Liver (tissue), 9 donors: Measurements from ENCODE around the gene ANKRD33B. TPM values are rescaled to one million over a fixed set of nuclear protein-coding genes. Genes with fewer than 3 reads are reported as not detected.

Experiments
- DNase-seq: peaks from one replicate; pipeline ENCODE4 v3.0.0-alpha.2; 2017; ENCODE audit warnings: low spot score
- H3K27ac ChIP-seq, 2 donors: one replicate each; pipeline ENCODE4 v1.7.0; 2013; ENCODE audit warnings: inconsistent platforms in 2 of 2, low read length in 2 of 2, control low read depth in 1 of 2, low read depth in 1 of 2, mild to moderate bottlenecking in 1 of 2
- H3K27me3 ChIP-seq, 4 donors: one replicate each; pipeline versions ENCODE4 v1.6.1 to v1.7.0; 2013; ENCODE audit warnings: low read length in 3 of 4, inconsistent platforms in 1 of 4, mild to moderate bottlenecking in 1 of 4, moderate library complexity in 1 of 4; ENCODE audit not compliant: control insufficient read depth in 4 of 4, insufficient read depth in 4 of 4
- H3K36me3 ChIP-seq, 4 donors: one replicate each; pipeline versions ENCODE4 v1.6.1 to v1.7.0; 2013; ENCODE audit warnings: low read length in 3 of 4, mild to moderate bottlenecking in 3 of 4, low read depth in 1 of 4, moderate library complexity in 1 of 4; ENCODE audit not compliant: control insufficient read depth in 4 of 4, insufficient read depth in 3 of 4
- H3K4me1 ChIP-seq, 4 donors: one replicate each; pipeline versions ENCODE4 v1.6.1 to v1.7.0; 2013; ENCODE audit warnings: low read length in 3 of 4, mild to moderate bottlenecking in 3 of 4, moderate library complexity in 1 of 4; ENCODE audit not compliant: control insufficient read depth in 4 of 4, insufficient read depth in 4 of 4
- H3K4me3 ChIP-seq, 3 donors: one replicate each; pipeline versions ENCODE4 v1.6.1 to v1.7.0; 2013; ENCODE audit warnings: low read length in 3 of 3, control low read depth in 1 of 3, low read depth in 1 of 3, mild to moderate bottlenecking in 1 of 3
- H3K9ac ChIP-seq, 2 donors: one replicate each; pipeline ENCODE4 v1.7.0; 2013; ENCODE audit warnings: low read length in 2 of 2, mild to moderate bottlenecking in 2 of 2, moderate library complexity in 2 of 2, control low read depth in 1 of 2, low read depth in 1 of 2
- H3K9me3 ChIP-seq, 4 donors: one replicate each; pipeline versions ENCODE4 v1.6.1 to v1.7.0; 2013; ENCODE audit warnings: low read length in 3 of 4; ENCODE audit not compliant: control insufficient read depth in 4 of 4
- ATF3 ChIP-seq: IDR thresholded peaks from 2 replicates; pipeline ENCODE4 v1.6.1; 2016; ENCODE audit warnings: antibody characterized with exemption
- CTCF ChIP-seq: fragments of 150-350 bp; IDR thresholded peaks from 2 replicates; pipeline ENCODE4 v1.5.1; 2017; ENCODE audit warnings: improper control_type of control experiment, low read depth, low read length; ENCODE audit not compliant: missing input control
- EGR1 ChIP-seq, 2 donors: IDR thresholded peaks; 2 replicates each; pipeline ENCODE4 v1.6.1; 2016 to 2018; ENCODE audit warnings: antibody characterized with exemption in 2 of 2, low read depth in 2 of 2
- FOXA1 ChIP-seq: IDR thresholded peaks from 2 replicates; pipeline ENCODE4 v1.6.1; 2016; ENCODE audit warnings: antibody characterized with exemption
- FOXA2 ChIP-seq: IDR thresholded peaks from 2 replicates; pipeline ENCODE4 v1.6.1; 2016; ENCODE audit warnings: antibody characterized with exemption
- GABPA ChIP-seq, 2 donors: IDR thresholded peaks in 1 of 2; conservative IDR thresholded peaks in 1 of 2; 2 replicates each; pipeline ENCODE4 v1.6.1; 2016; ENCODE audit warnings: antibody characterized with exemption in 2 of 2, mild to moderate bottlenecking in 1 of 2, moderate library complexity in 1 of 2
- HNF4A ChIP-seq, 2 donors: conservative IDR thresholded peaks; 2 replicates each; pipeline ENCODE4 v1.6.1; 2016; ENCODE audit warnings: antibody characterized with exemption in 2 of 2, mild to moderate bottlenecking in 2 of 2
- HNF4G ChIP-seq: IDR thresholded peaks from 2 replicates; pipeline ENCODE4 v1.6.1; 2016; ENCODE audit warnings: antibody characterized with exemption
- JUND ChIP-seq, 2 donors: IDR thresholded peaks; 2 replicates each; pipeline ENCODE4 v1.6.1; 2016; ENCODE audit warnings: antibody characterized with exemption in 2 of 2
- MAX ChIP-seq: IDR thresholded peaks from 2 replicates; pipeline ENCODE4 v1.6.1; 2016; ENCODE audit warnings: antibody characterized with exemption
- NR2F2 ChIP-seq: IDR thresholded peaks from 2 replicates; pipeline ENCODE4 v1.6.1; 2016; ENCODE audit warnings: antibody characterized with exemption
- RAD21 ChIP-seq, 2 donors: IDR thresholded peaks; 2 replicates each; pipeline ENCODE4 v1.6.1; 2016; ENCODE audit warnings: antibody characterized with exemption in 2 of 2, mild to moderate bottlenecking in 2 of 2
- REST ChIP-seq: IDR thresholded peaks from 2 replicates; pipeline ENCODE4 v1.6.1; 2016; ENCODE audit warnings: antibody characterized with exemption, mild to moderate bottlenecking
- RXRA ChIP-seq, 2 donors: IDR thresholded peaks; 2 replicates each; pipeline ENCODE4 v1.6.1; 2017 to 2018; ENCODE audit warnings: antibody characterized with exemption in 2 of 2, mild to moderate bottlenecking in 1 of 2
- SP1 ChIP-seq: IDR thresholded peaks from 2 replicates; pipeline ENCODE4 v1.6.1; 2018; ENCODE audit warnings: antibody characterized with exemption, mild to moderate bottlenecking
- TAF1 ChIP-seq: conservative IDR thresholded peaks from 2 replicates; pipeline ENCODE4 v1.6.1; 2016; ENCODE audit warnings: antibody characterized with exemption, mild to moderate bottlenecking
- YY1 ChIP-seq: IDR thresholded peaks from 2 replicates; pipeline ENCODE4 v1.6.1; 2016; ENCODE audit warnings: antibody characterized with exemption, mild to moderate bottlenecking
- ZBTB33 ChIP-seq: IDR thresholded peaks from 2 replicates; pipeline ENCODE4 v1.6.1; 2016; ENCODE audit warnings: antibody characterized with exemption
- WGBS: extraction: QIAGEN DNeasy Blood & Tissue Kit; methylation state at CpG from one replicate; pipeline ENCODE4 v1.1.7; 2013; 5-methylcytosine and 5-hydroxymethylcytosine counted together
- polyA plus RNA-seq, 2 donors: library from polyadenylated mRNA; stranded (reverse) in 1 of 2; unstranded in 1 of 2; fragments of 200-250 nt in 1 of 2; fragments of >200 nt in 1 of 2; fragmentation: Nextera tagmentation in 1 of 2; extraction: Ambion mirVana in 1 of 2; gene quantifications; one replicate each; pipeline versions ENCODE4 v1.2.1 to v1.2.3, GENCODE V29; 2013 to 2015
- total RNA-seq, 2 donors: library from RNA; depleted of rRNA; stranded (reverse); fragments of >200 nt; gene quantifications; one replicate each; pipeline ENCODE4 v1.2.3, GENCODE V29; 2014
- donor health status: healthy.
- donor health status: healthy.
- donor health status: healthy.
- donor health status: healthy.
- donor health status: healthy.

Gene ANKRD33B
- total and polyA plus RNA-seq, 4 donors: 0.09 to 1.9 (median 0.25) TPM; not detected in 1

GRCh38 chr5:10528056-10528816 is 35.6 kb upstream of the ANKRD33B start:
- H3K9me3 ChIP-seq: no peaks in the 10 kb centered on the region
- TF ChIP-seq ZBTB33 (no peak), FOXA1 (no peak), HNF4A (conservative IDR thresholded peaks at IDR 0.05) (no peak), HNF4G (no peak), RAD21 (IDR thresholded peaks at IDR 0.05) (no peak), TAF1 (no peak), SP1 (no peak), MAX (no peak)

GRCh38 chr5:10528827-10529226 is 35.0 kb upstream of the ANKRD33B start:
- no peaks in the 10 kb centered on the region for H3K27me3 ChIP-seq
- WGBS: 90% methylated on average over 1 of the region's 1 CpG
- H3K36me3 ChIP-seq: no peaks in the 10 kb centered on the region
- no peak overlapping the region for H3K4me3 ChIP-seq
- H3K4me1 ChIP-seq: no peaks in the 10 kb centered on the region
- TF ChIP-seq EGR1 (IDR thresholded peaks at IDR 0.05; ENCODE audit: low read depth in 2 of 2) (no peak), RXRA (IDR thresholded peaks at IDR 0.05) (no peak), YY1 (no peak), TAF1 (no peak), FOXA1 (no peak), NR2F2 (no peak), FOXA2 (no peak), SP1 (no peak), ATF3 (no peak), JUND (IDR thresholded peaks at IDR 0.05) (no peak), GABPA (IDR thresholded peaks at IDR 0.05 in 1 of 2, conservative IDR thresholded peaks at IDR 0.05 in 1 of 2) (no peak), ZBTB33 (no peak), REST (no peak), RAD21 (IDR thresholded peaks at IDR 0.05) (no peak), HNF4A (conservative IDR thresholded peaks at IDR 0.05) (no peak), HNF4G (no peak), CTCF (no peak), MAX (no peak)
- no peak overlapping the region for H3K9ac ChIP-seq
- no peak for DNase-seq
- no peaks in the 10 kb centered on the region for H3K9me3 ChIP-seq
- H3K27ac ChIP-seq: no peak overlapping the region

More at GRCh38 chr5:10528056-10528816, 35.6 kb upstream of the ANKRD33B start:
- WGBS: 80% methylated on average over 9 of the region's 9 CpGs
- no peak overlapping the region for H3K27ac ChIP-seq
- H3K9ac ChIP-seq: no peak overlapping the region
- no peaks in the 10 kb centered on the region for H3K4me1 ChIP-seq
- no peak for DNase-seq
- H3K4me3 ChIP-seq: no peak overlapping the region
- no peaks in the 10 kb centered on the region for H3K36me3 ChIP-seq
- no peaks in the 10 kb centered on the region for H3K27me3 ChIP-seq
